Neural cell (in vitro differentiated cells): Measurements from ENCODE around the gene CCR6. TPM values are rescaled to one million over a fixed set of nuclear protein-coding genes. Genes with fewer than 3 reads are reported as not detected.

ENCODE experiments used
- H2AFZ ChIP-seq: fragments of 200-600, 300-800 bp; sonication (generic), shearing (Covaris generic); 2 replicates; pipeline ENCODE4 v1.6.0; 2014; ENCODE audit warnings: low read depth, mild to moderate bottlenecking, antibody characterized with exemption, low read length, moderate library complexity
- H3F3A ChIP-seq: fragments of 200-600 bp; shearing (Covaris generic); 2 replicates; pipeline ENCODE4 v1.6.1; 2016; ENCODE audit warnings: mild to moderate bottlenecking, moderate library complexity, mixed read lengths, antibody characterized with exemption, low read length; ENCODE audit not compliant: insufficient read depth, poor library complexity, severe bottlenecking
- H3K27ac ChIP-seq: fragments of 200-600, 300-800 bp; sonication (generic), shearing (Covaris generic); 2 replicates; pipeline ENCODE4 v1.5.1; 2014; ENCODE audit warnings: mild to moderate bottlenecking, low read length, moderate library complexity
- H3K27me3 ChIP-seq: fragments of 300-800, 200-600 bp; sonication (generic), shearing (Covaris generic); 2 replicates; pipeline ENCODE4 v1.6.0; 2014; ENCODE audit warnings: mild to moderate bottlenecking, low read depth, low read length, moderate library complexity; ENCODE audit not compliant: insufficient read depth
- H3K36me3 ChIP-seq: fragments of 300-800, 200-600 bp; sonication (generic), shearing (Covaris generic); 2 replicates; pipeline ENCODE4 v1.5.1; 2014; ENCODE audit warnings: mild to moderate bottlenecking, antibody characterized with exemption, low read length, moderate library complexity; ENCODE audit not compliant: insufficient read depth
- H3K4me2 ChIP-seq: fragments of 300-800, 200-600 bp; sonication (generic), shearing (Covaris generic); 2 replicates; pipeline ENCODE4 v1.6.0; 2014; ENCODE audit warnings: mild to moderate bottlenecking, low read length
- H3K4me3 ChIP-seq: fragments of 300-800, 200-600 bp; sonication (generic), shearing (Covaris generic); 2 replicates; pipeline ENCODE4 v1.5.1; 2014; ENCODE audit warnings: mild to moderate bottlenecking, low read length, moderate library complexity
- H3K79me2 ChIP-seq: fragments of 200-600 bp; shearing (Covaris generic); replicated peaks from 2 replicates; pipeline ENCODE4 v1.6.0; 2014; ENCODE audit warnings: mild to moderate bottlenecking, low read length, moderate library complexity; ENCODE audit not compliant: insufficient read depth
- H3K9ac ChIP-seq: fragments of 300-800, 200-600 bp; sonication (generic), shearing (Covaris generic); 2 replicates; pipeline ENCODE4 v1.6.1; 2016; ENCODE audit warnings: mild to moderate bottlenecking, low read length, mixed read lengths
- H3K9me2 ChIP-seq: fragments of 200-600 bp; shearing (Covaris generic); 2 replicates; pipeline ENCODE4 v1.6.1; 2016; ENCODE audit warnings: mild to moderate bottlenecking, low read length, mixed read lengths; ENCODE audit not compliant: insufficient read depth
- H3K9me3 ChIP-seq: fragments of 200-600, 300-800 bp; sonication (generic), shearing (Covaris generic); 2 replicates; pipeline ENCODE4 v1.6.1; 2016; ENCODE audit warnings: mild to moderate bottlenecking, mixed run types, low read length, moderate library complexity, mixed read lengths
- H4K20me1 ChIP-seq: fragments of 200-600 bp; shearing (Covaris generic); 2 replicates; pipeline ENCODE4 v1.6.1; 2016; ENCODE audit warnings: mild to moderate bottlenecking, mixed run types; ENCODE audit not compliant: insufficient read depth
- CTCF ChIP-seq: fragments of 450-650 bp; IDR thresholded peaks from 2 replicates; pipeline ENCODE4 v1.5.1; 2014; ENCODE audit warnings: antibody characterized with exemption, mild to moderate bottlenecking, moderate library complexity; ENCODE audit not compliant: poor library complexity, severe bottlenecking
- EP300 ChIP-seq: fragments of 450-650 bp; conservative IDR thresholded peaks from 2 replicates; pipeline ENCODE4 v1.6.1; 2014; ENCODE audit warnings: antibody characterized with exemption, mild to moderate bottlenecking, moderate library complexity; ENCODE audit not compliant: poor library complexity, severe bottlenecking
- EZH2 ChIP-seq: fragments of 200-600, 300-800 bp; shearing (Covaris generic), sonication (generic); IDR thresholded peaks from 2 replicates; pipeline ENCODE4 v1.6.1; 2014; ENCODE audit warnings: antibody characterized with exemption, low read length, borderline replicate concordance, mild to moderate bottlenecking; ENCODE audit not compliant: insufficient read depth, poor library complexity, severe bottlenecking
- MXI1 ChIP-seq: fragments of 450-650 bp; conservative IDR thresholded peaks from 2 replicates; pipeline ENCODE4 v1.6.1; 2014; ENCODE audit warnings: antibody characterized with exemption, mild to moderate bottlenecking; ENCODE audit not compliant: poor library complexity, severe bottlenecking
- POLR2AphosphoS5 ChIP-seq: IDR thresholded peaks from 2 replicates; pipeline ENCODE4 v1.6.1; 2012
- RAD21 ChIP-seq: fragments of 450-650 bp; conservative IDR thresholded peaks from 2 replicates; pipeline ENCODE4 v1.6.1; 2014; ENCODE audit warnings: antibody characterized with exemption, mild to moderate bottlenecking, moderate library complexity
- REST ChIP-seq: IDR thresholded peaks from 2 replicates; pipeline ENCODE4 v1.6.1; 2012; ENCODE audit warnings: borderline replicate concordance
- SMC3 ChIP-seq: fragments of 450-650 bp; conservative IDR thresholded peaks from 2 replicates; pipeline ENCODE4 v1.6.1; 2014; ENCODE audit warnings: antibody characterized with exemption, mild to moderate bottlenecking, moderate library complexity; ENCODE audit not compliant: poor library complexity
- TAF1 ChIP-seq: IDR thresholded peaks from 2 replicates; pipeline ENCODE4 v1.6.1; 2012; ENCODE audit warnings: low read depth
- polyA plus RNA-seq: library from polyadenylated mRNA; depleted of rRNA; stranded (reverse); fragments of >200 nt; gene quantifications from 2 replicates; pipeline ENCODE4 v1.2.3, GENCODE V29; 2014

Gene CCR6
- polyA plus RNA-seq, 1 donor from 2014 or later = not detected

GRCh38 chr6:167151648-167152047 lies 28.8 kb downstream of the CCR6 start:
- TF ChIP-seq EP300 (no peak), CTCF (no peak), MXI1 (no peak), TAF1 (no peak), SMC3 (no peak), POLR2AphosphoS5 (no peak), RAD21 (no peak), EZH2 (no peak), REST (no peak)
- no peak overlapping the region for H3K27ac ChIP-seq
- H3K27me3 ChIP-seq = no peaks in the 10 kb centered on the region
- no peaks in the 10 kb centered on the region for H3K36me3 ChIP-seq
- no peaks in the 10 kb centered on the region for H3K9me3 ChIP-seq
- no peak overlapping the region for H3K4me2 ChIP-seq
- no peaks in the 10 kb centered on the region for H3K79me2 ChIP-seq
- no peaks in the 10 kb centered on the region for H3K9me2 ChIP-seq
- no peaks in the 10 kb centered on the region for H3F3A ChIP-seq
- no peaks in the 10 kb centered on the region for H4K20me1 ChIP-seq
- H3K9ac ChIP-seq = no peak overlapping the region
- no peak overlapping the region for H3K4me3 ChIP-seq
- H2AFZ ChIP-seq = no peak overlapping the region

- Histone ChIP-seq H3K36me3 (no peaks in the 10 kb centered on the region), H3K9me3 (no peaks in the 10 kb centered on the region), H3K4me3 (no peak overlapping the region), H3K9me2 (no peaks in the 10 kb centered on the region), H2AFZ (no peak overlapping the region), H3K79me2 (no peaks in the 10 kb centered on the region), H3K9ac (no peak overlapping the region), H4K20me1 (no peaks in the 10 kb centered on the region), H3F3A (no peaks in the 10 kb centered on the region), H3K27ac (no peak overlapping the region), H3K27me3 (no peaks in the 10 kb centered on the region), H3K4me2 (no peak overlapping the region)
- TF ChIP-seq REST = no peak
- TF ChIP-seq RAD21 = no peak
- no peak for TF ChIP-seq MXI1
- no peak for TF ChIP-seq TAF1
- TF ChIP-seq EP300 = no peak
- TF ChIP-seq SMC3 = no peak
- no peak for TF ChIP-seq CTCF
- no peak for TF ChIP-seq EZH2
- TF ChIP-seq POLR2AphosphoS5 = no peak
Measured at GRCh38 chr6:167152862-167153261, 30.0 kb downstream of the CCR6 start.
